Lower lobe of right lung (tissue), 2 donors: ENCODE data around the gene PLEKHA3. TPM values are rescaled to one million over a fixed set of nuclear protein-coding genes. Genes with fewer than 3 reads are reported as not detected.

Source experiments
- ATAC-seq, 2 donors: fragments of 200-7000 bp; cut with Tn5 transposase; one replicate each; pipeline ENCODE4 v1.9.1; 2020 to 2022; ENCODE audit warnings: mild to moderate bottlenecking in 2 of 2, moderate library complexity in 2 of 2
- DNase-seq: peaks from one replicate; pipeline ENCODE4 v3.0.0-alpha.2; 2020
- H3K27ac ChIP-seq: fragments of 200-600 bp; one replicate; pipeline ENCODE4 v1.8.0; 2022
- H3K27me3 ChIP-seq: fragments of 200-600 bp; one replicate; pipeline ENCODE4 v1.8.0; 2022; ENCODE audit warnings: low read depth
- H3K36me3 ChIP-seq: fragments of 200-600 bp; one replicate; pipeline ENCODE4 v1.8.0; 2022; ENCODE audit warnings: mild to moderate bottlenecking
- H3K4me1 ChIP-seq: fragments of 200-600 bp; one replicate; pipeline ENCODE4 v1.8.0; 2022
- H3K4me3 ChIP-seq: fragments of 200-600 bp; one replicate; pipeline ENCODE4 v1.8.0; 2022; ENCODE audit warnings: mild to moderate bottlenecking
- H3K9me3 ChIP-seq: fragments of 200-600 bp; one replicate; pipeline ENCODE4 v1.8.0; 2022
- CTCF ChIP-seq: fragments of 200-600 bp; IDR thresholded peaks from one replicate; pipeline ENCODE4 v1.8.0; 2022; ENCODE audit warnings: antibody characterized with exemption, mild to moderate bottlenecking
- intact Hi-C: fragments of 100-400 bp; cut with DNase I; formaldehyde crosslinking; loops from one replicate; pipeline ENCODE4 v1.11.0; 2022
- total RNA-seq: library from RNA; stranded (reverse); fragmentation: NEBNext Ultra II Directional; extraction: Animal tissue kit (Norgen Biotek cat#: 25700); gene quantifications from one replicate; pipeline ENCODE4 v1.2.1, GENCODE V29; 2021
- donor health status: DM: no; HTN: yes; CAD: no; lungs with severe emphysema.

Gene PLEKHA3
- total RNA-seq, 1 donor from 2014 or later, result 35.1 TPM

DNA sequence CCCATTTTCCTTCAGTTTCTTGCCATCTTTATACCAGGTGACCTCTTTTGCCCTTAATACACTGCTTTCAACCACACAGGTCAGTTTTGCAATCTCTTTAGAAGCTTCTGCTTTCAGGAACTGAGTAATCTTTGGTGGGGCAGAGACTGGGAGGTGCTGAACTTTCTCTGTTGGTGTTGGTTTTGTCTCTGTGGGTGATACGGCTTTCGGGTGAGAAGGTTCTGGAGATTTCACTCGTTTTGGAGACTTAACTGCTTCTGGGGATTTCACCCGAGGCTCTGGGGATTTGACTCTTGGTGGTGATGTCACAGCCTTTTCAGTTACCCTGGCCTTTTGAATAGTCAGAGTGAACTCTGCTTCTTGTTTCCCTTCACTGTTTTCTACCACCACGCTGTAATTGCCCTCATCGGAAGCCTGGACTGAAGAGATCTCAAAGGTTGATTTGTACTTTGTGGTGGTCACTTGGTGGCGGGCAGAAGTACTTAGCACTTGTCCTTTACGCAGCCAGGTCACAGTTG is 50.4 kb downstream of the PLEKHA3 start:
- ATAC-seq (peak; percentile 76 to 82), DNase-seq (no peak)
- no peak overlapping the region for H3K4me3 ChIP-seq
- no peaks in the 10 kb centered on the region for H3K27me3 ChIP-seq
- intact Hi-C loops, result no loop called here
- H3K9me3 ChIP-seq, result no peaks in the 10 kb centered on the region
- H3K4me1 ChIP-seq, result peaks cover 5% of the 10 kb centered on the region
- TF ChIP-seq CTCF, result no peak
- peaks cover 51% of the 10 kb centered on the region for H3K36me3 ChIP-seq
- no peak overlapping the region for H3K27ac ChIP-seq

DNA sequence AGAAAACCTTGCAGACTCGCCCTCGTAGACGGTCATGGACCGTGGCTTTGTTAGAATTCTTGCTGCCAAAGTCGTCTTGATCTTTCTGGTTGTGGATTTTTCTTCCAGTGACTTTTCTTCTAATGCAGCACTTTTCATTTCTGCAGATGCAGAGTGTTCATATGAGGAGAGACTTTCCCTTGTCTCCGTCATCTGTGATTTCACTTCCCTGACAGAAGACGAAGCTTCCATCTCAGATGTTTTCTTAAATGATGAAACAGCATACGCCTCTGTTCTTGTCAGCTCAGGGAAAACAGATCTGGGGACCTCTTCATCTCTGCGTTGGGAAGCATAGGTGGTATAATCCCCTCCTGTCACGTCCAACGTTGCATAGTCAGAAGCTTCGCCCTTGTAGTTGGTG is 50.9 kb downstream of the PLEKHA3 start:
- Histone ChIP-seq H3K4me1 (peaks cover 5% of the 10 kb centered on the region), H3K36me3 (peaks cover 56% of the 10 kb centered on the region), H3K27ac (no peak overlapping the region), H3K4me3 (no peak overlapping the region), H3K9me3 (no peaks in the 10 kb centered on the region), H3K27me3 (no peaks in the 10 kb centered on the region)
- intact Hi-C loops, result no loop called here
- DNase-seq (no peak), ATAC-seq (peak in 1 of 2 donors; percentile 41)
- TF ChIP-seq CTCF, result no peak

GRCh38 chr2:178536037-178536436 is 55.8 kb downstream of the PLEKHA3 start:
- no peaks in the 10 kb centered on the region for H3K27me3 ChIP-seq
- ATAC-seq, result no peak
- no peaks in the 10 kb centered on the region for H3K4me1 ChIP-seq
- peaks cover 100% of the 10 kb centered on the region for H3K36me3 ChIP-seq
- DNase-seq, result no peak
- no peak overlapping the region for H3K4me3 ChIP-seq
- H3K9me3 ChIP-seq, result no peaks in the 10 kb centered on the region
- TF ChIP-seq CTCF, result no peak
- intact Hi-C loops, result no loop called here
- H3K27ac ChIP-seq, result no peak overlapping the region

- DNase-seq, result no peak
- intact Hi-C loops, result no loop called here
- Histone ChIP-seq H3K4me1 (no peaks in the 10 kb centered on the region), H3K4me3 (no peak overlapping the region), H3K36me3 (peaks cover 95% of the 10 kb centered on the region), H3K9me3 (no peaks in the 10 kb centered on the region), H3K27ac (no peak overlapping the region), H3K27me3 (no peaks in the 10 kb centered on the region)
- no peak for ATAC-seq
- no peak for TF ChIP-seq CTCF
Measured at GRCh38 chr2:178542161-178542560, 61.9 kb downstream of the PLEKHA3 start.

DNA sequence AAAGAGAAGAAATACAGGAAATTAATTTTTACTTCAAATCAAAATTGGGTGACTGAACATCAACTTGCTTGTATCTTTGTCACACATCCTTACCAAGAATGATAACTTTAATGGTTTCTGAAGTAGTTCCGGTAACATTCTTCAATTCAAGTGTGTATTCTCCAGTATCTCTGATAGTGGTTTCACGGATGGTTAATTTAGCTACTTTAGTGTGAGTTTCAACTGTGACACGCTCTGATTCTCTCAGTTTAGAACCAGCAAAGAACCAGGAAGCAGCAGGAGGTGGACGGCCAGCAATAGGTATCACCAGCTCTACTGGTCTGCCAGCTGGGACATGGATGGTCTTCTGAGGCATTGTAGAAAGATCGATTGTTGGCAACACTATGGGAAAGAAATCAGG is 62.3 kb downstream of the PLEKHA3 start:
- no peaks in the 10 kb centered on the region for H3K27me3 ChIP-seq
- H3K4me1 ChIP-seq, result no peaks in the 10 kb centered on the region
- intact Hi-C loops, result no loop called here
- DNase-seq (no peak), ATAC-seq (no peak)
- no peak overlapping the region for H3K27ac ChIP-seq
- peaks cover 95% of the 10 kb centered on the region for H3K36me3 ChIP-seq
- H3K9me3 ChIP-seq, result no peaks in the 10 kb centered on the region
- H3K4me3 ChIP-seq, result no peak overlapping the region
- TF ChIP-seq CTCF, result no peak

- Histone ChIP-seq H3K27me3 (no peaks in the 10 kb centered on the region), H3K9me3 (no peaks in the 10 kb centered on the region), H3K27ac (no peak overlapping the region), H3K36me3 (peaks cover 93% of the 10 kb centered on the region), H3K4me1 (no peaks in the 10 kb centered on the region), H3K4me3 (no peak overlapping the region)
- intact Hi-C loops, result no loop called here
- DNase-seq (no peak), ATAC-seq (no peak)
- no peak for TF ChIP-seq CTCF
Measured at GRCh38 chr2:178550352-178550751, 70.1 kb downstream of the PLEKHA3 start.
